Stomach (tissue), 9 donors: Measurements from ENCODE around the gene DGCR8. TPM values are rescaled to one million over a fixed set of nuclear protein-coding genes. Genes with fewer than 3 reads are reported as not detected.

Experiments used
- DNase-seq, 2 donors: peaks; one replicate each; pipeline versions ENCODE4 v3.0.0 to v3.0.0-alpha.2; 2013 to 2019
- H3K27ac ChIP-seq, 5 donors: fragments of 200-600 bp in 4 of 5; sonication (generic) in 4 of 5; one replicate each; pipeline ENCODE4 v1.5.1; 2013 to 2019; ENCODE audit warnings: mild to moderate bottlenecking in 1 of 5, moderate library complexity in 1 of 5
- H3K27me3 ChIP-seq, 3 donors: fragments of 200-600 bp; sonication (generic); one replicate each; pipeline ENCODE4 v1.5.1; 2017 to 2019; ENCODE audit warnings: mixed run types in 1 of 3
- H3K36me3 ChIP-seq, 4 donors: fragments of 200-600 bp; sonication (generic); 1 replicate in 3 of 4; 2 replicates in 1 of 4; pipeline ENCODE4 v1.5.1; 2016 to 2019
- H3K4me1 ChIP-seq, 4 donors: fragments of 200-600 bp; sonication (generic); one replicate each; pipeline ENCODE4 v1.5.1; 2016 to 2019
- H3K4me3 ChIP-seq, 4 donors: fragments of 200-600 bp; sonication (generic) in 3 of 4; one replicate each; pipeline ENCODE4 v1.5.1; 2016 to 2019; ENCODE audit warnings: mild to moderate bottlenecking in 1 of 4
- H3K9me3 ChIP-seq, 4 donors: fragments of 200-600 bp; sonication (generic); one replicate each; pipeline ENCODE4 v1.5.1; 2016 to 2019
- EP300 ChIP-seq: sonication (generic); formaldehyde crosslinking; IDR thresholded peaks from one replicate; pipeline ENCODE4 v1.6.1; 2017; ENCODE audit warnings: antibody characterized with exemption
- POLR2A ChIP-seq, 4 donors: fragments of 450-650 bp; IDR thresholded peaks; one replicate each; pipeline ENCODE4 v1.6.1; 2016; ENCODE audit warnings: antibody characterized with exemption in 4 of 4, control low read depth in 2 of 4, mild to moderate bottlenecking in 1 of 4, moderate library complexity in 1 of 4
- POLR2AphosphoS5 ChIP-seq, 3 donors: sonication (generic); formaldehyde crosslinking; IDR thresholded peaks; one replicate each; pipeline ENCODE4 v1.6.1; 2016; ENCODE audit warnings: antibody characterized with exemption in 3 of 3
- WGBS, 5 donors: extraction: QIAGEN DNeasy Blood & Tissue Kit in 3 of 5; methylation state at CpG; one replicate each; pipeline versions ENCODE4 v1.1.5 to v1.1.7; 2013 to 2018; 5-methylcytosine and 5-hydroxymethylcytosine counted together
- intact Hi-C: fragments of 100-400 bp; cut with DNase I; formaldehyde crosslinking; loops from one replicate; pipeline ENCODE4 v1.15.1; 2023; ENCODE audit warnings: low total_unique reads
- polyA plus RNA-seq, 3 donors: library from polyadenylated mRNA; stranded (reverse); fragments of 200-250 nt; gene quantifications; one replicate each; pipeline ENCODE4 v1.2.3, GENCODE V29; 2013
- total RNA-seq, 5 donors: library from RNA; depleted of rRNA; stranded (reverse); fragments of >200 nt; gene quantifications; one replicate each; pipeline versions ENCODE4 v1.1.0 to v1.2.3, GENCODE V29; 2014 to 2016
- TF ChIP-seq, protein P1 (sequence below), 7 experiments: fragments of 450-650 bp in 4 of 7; fragments of 200-600 bp in 3 of 7; sonication (generic) in 3 of 7; IDR thresholded peaks; one replicate each; pipeline ENCODE4 v1.5.1; 2016 to 2019; ENCODE audit warnings: antibody characterized with exemption in 7 of 7, control low read depth in 2 of 7, mild to moderate bottlenecking in 1 of 7
- donor health status: healthy with polysubstance abuse.
- donor health status: Bipolar disorder and iron deficiency.
- donor health status: healthy.

The DGCR8 gene
- total and polyA plus RNA-seq, 8 donors = 7.8 to 55.4 (median 30.6) TPM

GRCh38 chr22:20140521-20140964, 60.5 kb downstream of the DGCR8 start:
- 91 to 94% (median 94%) methylated on average over 11 to 17 of the region's 17 CpGs for WGBS, 5 donors
- intact Hi-C loops = no loop called here
- Histone ChIP-seq H3K4me3 (no peak overlapping the region), H3K9me3 (no peaks in the 10 kb centered on the region), H3K27ac (no peak overlapping the region), H3K4me1 (peaks cover 23 to 33% (median 31%) of the 10 kb centered on the region in 4 donors), H3K36me3 (peaks cover 7 to 66% (median 57%) of the 10 kb centered on the region in 4 donors), H3K27me3 (no peaks in the 10 kb centered on the region)
- TF ChIP-seq POLR2AphosphoS5 (IDR thresholded peaks at IDR 0.05) (no peak), EP300 (no peak), POLR2A (IDR thresholded peaks at IDR 0.05) (no peak)
- TF ChIP-seq, protein P1, sequence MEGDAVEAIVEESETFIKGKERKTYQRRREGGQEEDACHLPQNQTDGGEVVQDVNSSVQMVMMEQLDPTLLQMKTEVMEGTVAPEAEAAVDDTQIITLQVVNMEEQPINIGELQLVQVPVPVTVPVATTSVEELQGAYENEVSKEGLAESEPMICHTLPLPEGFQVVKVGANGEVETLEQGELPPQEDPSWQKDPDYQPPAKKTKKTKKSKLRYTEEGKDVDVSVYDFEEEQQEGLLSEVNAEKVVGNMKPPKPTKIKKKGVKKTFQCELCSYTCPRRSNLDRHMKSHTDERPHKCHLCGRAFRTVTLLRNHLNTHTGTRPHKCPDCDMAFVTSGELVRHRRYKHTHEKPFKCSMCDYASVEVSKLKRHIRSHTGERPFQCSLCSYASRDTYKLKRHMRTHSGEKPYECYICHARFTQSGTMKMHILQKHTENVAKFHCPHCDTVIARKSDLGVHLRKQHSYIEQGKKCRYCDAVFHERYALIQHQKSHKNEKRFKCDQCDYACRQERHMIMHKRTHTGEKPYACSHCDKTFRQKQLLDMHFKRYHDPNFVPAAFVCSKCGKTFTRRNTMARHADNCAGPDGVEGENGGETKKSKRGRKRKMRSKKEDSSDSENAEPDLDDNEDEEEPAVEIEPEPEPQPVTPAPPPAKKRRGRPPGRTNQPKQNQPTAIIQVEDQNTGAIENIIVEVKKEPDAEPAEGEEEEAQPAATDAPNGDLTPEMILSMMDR (IDR thresholded peaks at IDR 0.05) = no peak
- no peak for DNase-seq

- H3K27ac ChIP-seq = no peak overlapping the region
- DNase-seq = no peak
- 81 to 93% (median 89%) methylated on average over 13 to 22 of the region's 22 CpGs for WGBS, 5 donors
- no peaks in the 10 kb centered on the region for H3K27me3 ChIP-seq
- H3K4me3 ChIP-seq = no peak overlapping the region
- peaks cover 20 to 24% (median 22%) of the 10 kb centered on the region in 4 donors for H3K4me1 ChIP-seq
- no peak for TF ChIP-seq POLR2AphosphoS5 (IDR thresholded peaks at IDR 0.05)
- TF ChIP-seq POLR2A (IDR thresholded peaks at IDR 0.05) = no peak
- TF ChIP-seq, protein P1 (IDR thresholded peaks at IDR 0.05) = no peak
- no peak for TF ChIP-seq EP300
- intact Hi-C loops = no loop called here
- peaks cover 7 to 70% (median 60%) of the 10 kb centered on the region in 4 donors for H3K36me3 ChIP-seq
- H3K9me3 ChIP-seq = no peaks in the 10 kb centered on the region
These were observed 61.4 kb downstream of the DGCR8 start for GRCh38 chr22:20141186-20142077.

- Histone ChIP-seq H3K4me1 (peaks cover 4 to 9% (median 7%) of the 10 kb centered on the region in 4 donors), H3K9me3 (no peaks in the 10 kb centered on the region), H3K4me3 (no peak overlapping the region), H3K27me3 (no peaks in the 10 kb centered on the region), H3K36me3 (peaks cover 7 to 74% (median 60%) of the 10 kb centered on the region in 4 donors), H3K27ac (no peak overlapping the region)
- no peak for DNase-seq
- TF ChIP-seq, protein P1 (IDR thresholded peaks at IDR 0.05) = no peak
- no peak for TF ChIP-seq POLR2AphosphoS5 (IDR thresholded peaks at IDR 0.05)
- TF ChIP-seq EP300 = no peak
- TF ChIP-seq POLR2A (IDR thresholded peaks at IDR 0.05) = no peak
- intact Hi-C loops = no loop called here
- WGBS, 5 donors = 89 to 95% (median 94%) methylated on average over 38 to 65 of the region's 65 CpGs
These were observed 62.9 kb downstream of the DGCR8 start for GRCh38 chr22:20142711-20143621.
